Panc1 (cell line): ENCODE measurements around the gene CYTH4. TPM values are rescaled to one million over a fixed set of nuclear protein-coding genes. Genes with fewer than 3 reads are reported as not detected.

ENCODE experiments used
- ATAC-seq: fragments of 200-7000 bp; cut with Tn5 transposase; 2 replicates; pipeline ENCODE4 v1.9.1; 2020; ENCODE audit warnings: mild to moderate bottlenecking, moderate library complexity
- BruUV-seq: library from RNA; stranded (reverse); fragments of 400-500 nt; replicated peaks from 2 replicates; lab custom pipeline; 2021; lab: Mats Ljungman, UMichigan
- CTCF ChIA-PET: fragments of 300-600 bp; sonication (Branson Sonifier 250); formaldehyde crosslinking; loops from one replicate; lab custom pipeline; 2022; ENCODE audit warnings: antibody characterized with exemption; lab: Charles Lee
- POLR2A ChIA-PET: fragments of 300-600 bp; sonication (Branson Sonifier 250); formaldehyde crosslinking; loops from one replicate; lab custom pipeline; 2022; ENCODE audit warnings: antibody characterized with exemption; lab: Charles Lee
- DNase-seq: peaks from one replicate; pipeline ENCODE4 v3.0.0-alpha.2; 2010; ENCODE audit warnings: low read depth, low spot score
- H3K27ac ChIP-seq: 2 replicates; pipeline ENCODE4 v1.5.1; 2011; ENCODE audit warnings: mild to moderate bottlenecking, low read length, inconsistent platforms
- H3K27me3 ChIP-seq: fragments of 200-500 bp; sonication (Bioruptor generic); 2 replicates; pipeline ENCODE4 v1.6.0; 2014; ENCODE audit warnings: low read length, inconsistent platforms; ENCODE audit not compliant: control insufficient read depth, insufficient read depth
- H3K36me3 ChIP-seq: fragments of 200-500 bp; sonication (Bioruptor generic); 2 replicates; pipeline ENCODE4 v1.5.1; 2014; ENCODE audit warnings: inconsistent platforms, mild to moderate bottlenecking, low read length, moderate library complexity; ENCODE audit not compliant: control insufficient read depth, insufficient read depth
- H3K4me1 ChIP-seq: 2 replicates; pipeline ENCODE4 v1.5.1; 2011; ENCODE audit warnings: inconsistent platforms, mild to moderate bottlenecking, low read length, moderate library complexity; ENCODE audit not compliant: control insufficient read depth, insufficient read depth
- H3K4me3 ChIP-seq, 2 experiments: 2 replicates each; pipeline ENCODE4 v1.5.1; 2011 to 2012; ENCODE audit warnings: low read depth in 2 of 2, low read length in 2 of 2, mild to moderate bottlenecking in 2 of 2, inconsistent platforms in 1 of 2, moderate library complexity in 1 of 2
- H3K9me3 ChIP-seq: fragments of 200-500 bp; sonication (Bioruptor generic); 2 replicates; pipeline ENCODE4 v1.5.1; 2014; ENCODE audit warnings: low read depth, mild to moderate bottlenecking, inconsistent platforms, low read length, moderate library complexity; ENCODE audit not compliant: control insufficient read depth, insufficient read depth
- REST ChIP-seq, 2 experiments: IDR thresholded peaks; 2 replicates each; pipeline ENCODE4 v1.6.1; 2011 to 2012; ENCODE audit warnings: low read depth in 2 of 2, control low read depth in 1 of 2, low read length in 1 of 2, mild to moderate bottlenecking in 1 of 2, moderate library complexity in 1 of 2; ENCODE audit not compliant: insufficient read depth in 1 of 2
- SIN3A ChIP-seq: IDR thresholded peaks from 2 replicates; pipeline ENCODE4 v1.6.1; 2012; ENCODE audit warnings: low read depth, mild to moderate bottlenecking, low read length, moderate library complexity, borderline replicate concordance; ENCODE audit not compliant: insufficient read depth
- TCF7L2 ChIP-seq: IDR thresholded peaks from 2 replicates; pipeline ENCODE4 v1.6.1; 2011; ENCODE audit warnings: mild to moderate bottlenecking, low read depth, low read length, inconsistent platforms
- in situ Hi-C: cut with HindIII; loops from 2 replicates; pipeline ENCODE4 v1.10.0; 2016; ENCODE audit warnings: low sequenced_read_pairs, low pct_unique_long_range_greater_than_20kb
- intact Hi-C: fragments of 100-400 bp; cut with micrococcal nuclease; formaldehyde crosslinking; loops from one replicate; pipeline ENCODE4 v1.10.0; 2022; ENCODE audit not compliant: unreplicated experiment
- total RNA-seq: library from RNA; stranded (reverse); gene quantifications from one replicate; pipeline ENCODE4 v1.2.1, GENCODE V29; 2021; ENCODE audit not compliant: unreplicated experiment

CYTH4 gene
- total RNA-seq, 1 experiment from 2014 or later, result 1.3 TPM

GRCh38 chr22:37263966-37264887 lies 18.1 kb upstream of the CYTH4 start:
- ATAC-seq, result no peak
- Histone ChIP-seq H3K4me1 (peaks cover 8% of the 10 kb centered on the region), H3K27me3 (no peaks in the 10 kb centered on the region), H3K4me3 (no peak overlapping the region), H3K36me3 (no peaks in the 10 kb centered on the region), H3K9me3 (peaks cover 14% of the 10 kb centered on the region; the same call in 1 of the 2 replicates), H3K27ac (no peak overlapping the region)
- intact Hi-C loops (no loop called here), in situ Hi-C loops (no loop called here)
- CTCF ChIA-PET, result no interaction called here
- POLR2A ChIA-PET, result no interaction called here
- DNase-seq, result no peak
- no TSS peak for BruUV-seq
- TF ChIP-seq TCF7L2, result no peak
- no peak for TF ChIP-seq REST (IDR thresholded peaks at IDR 0.05; ENCODE audit: insufficient read depth in 1 of 2, low read depth in 2 of 2, low read length in 1 of 2)
- TF ChIP-seq SIN3A, result no peak

GRCh38 chr22:37266581-37267134 lies 15.7 kb upstream of the CYTH4 start:
- CTCF ChIA-PET, result no interaction called here
- H3K9me3 ChIP-seq, result peaks cover 14% of the 10 kb centered on the region; the same call in 1 of the 2 replicates
- DNase-seq (no peak), ATAC-seq (peak; percentile 68)
- no peak for TF ChIP-seq REST (IDR thresholded peaks at IDR 0.05; ENCODE audit: insufficient read depth in 1 of 2, low read depth in 2 of 2, low read length in 1 of 2)
- POLR2A ChIA-PET, result no interaction called here
- BruUV-seq, result no TSS peak
- peak overlapping the region; percentile 66; the same call in 1 of the 2 replicates for H3K27ac ChIP-seq
- in situ Hi-C loops (no loop called here), intact Hi-C loops (no loop called here)
- no peaks in the 10 kb centered on the region for H3K4me1 ChIP-seq
- no peaks in the 10 kb centered on the region for H3K36me3 ChIP-seq
- peak overlapping the region; percentile 46 to 62 for H3K4me3 ChIP-seq
- no peaks in the 10 kb centered on the region for H3K27me3 ChIP-seq
